GM12892 (cell line): ENCODE measurements around the gene LRP1-AS.

ENCODE experiments used
- POLR2A ChIP-seq: IDR thresholded peaks from 2 replicates; pipeline ENCODE4 v1.6.1; 2011; ENCODE audit warnings: low read depth, low read length, control low read depth
- POLR2AphosphoS5 ChIP-seq: IDR thresholded peaks from 2 replicates; pipeline ENCODE4 v1.6.1; 2011; ENCODE audit warnings: low read depth, low read length, control low read depth
- TAF1 ChIP-seq: IDR thresholded peaks from 2 replicates; pipeline ENCODE4 v1.6.1; 2011; ENCODE audit warnings: low read depth, mild to moderate bottlenecking, control low read depth, low read length, borderline replicate concordance

GRCh38 chr12:57196439-57196838 is 49.0 kb upstream of the LRP1-AS start:
- TF ChIP-seq POLR2A (no peak), TAF1 (no peak), POLR2AphosphoS5 (no peak)
